Cerebellar nuclear complex (tissue), 1 donor: ENCODE measurements around the gene RNF208.
A peak's percentile ranks its signal among the peaks of the same experiment; 100 is the strongest.

Experiments used
- DNase-seq, 2 experiments: peaks; one replicate each; lab custom pipeline; 2025; lab: John Stamatoyannopoulos, UW

The RNF208 gene

GRCh38 chr9:137227853-137228505 is 5.9 kb upstream of the RNF208 start:
- no peak for DNase-seq

GRCh38 chr9:137227054-137227852 is 5.2 kb upstream of the RNF208 start, which contains the start of gene RNF224:
TSS of gene RNF224 (plus strand) at chr9:137227502. CDS start at chr9:137228336, 834 bp downstream.
- DNase-seq: peak in 1 of 2 experiments; percentile 49

- DNase-seq: no peak
Measured at GRCh38 chr9:137226338-137227053, 4.5 kb upstream of the RNF208 start.

DNA sequence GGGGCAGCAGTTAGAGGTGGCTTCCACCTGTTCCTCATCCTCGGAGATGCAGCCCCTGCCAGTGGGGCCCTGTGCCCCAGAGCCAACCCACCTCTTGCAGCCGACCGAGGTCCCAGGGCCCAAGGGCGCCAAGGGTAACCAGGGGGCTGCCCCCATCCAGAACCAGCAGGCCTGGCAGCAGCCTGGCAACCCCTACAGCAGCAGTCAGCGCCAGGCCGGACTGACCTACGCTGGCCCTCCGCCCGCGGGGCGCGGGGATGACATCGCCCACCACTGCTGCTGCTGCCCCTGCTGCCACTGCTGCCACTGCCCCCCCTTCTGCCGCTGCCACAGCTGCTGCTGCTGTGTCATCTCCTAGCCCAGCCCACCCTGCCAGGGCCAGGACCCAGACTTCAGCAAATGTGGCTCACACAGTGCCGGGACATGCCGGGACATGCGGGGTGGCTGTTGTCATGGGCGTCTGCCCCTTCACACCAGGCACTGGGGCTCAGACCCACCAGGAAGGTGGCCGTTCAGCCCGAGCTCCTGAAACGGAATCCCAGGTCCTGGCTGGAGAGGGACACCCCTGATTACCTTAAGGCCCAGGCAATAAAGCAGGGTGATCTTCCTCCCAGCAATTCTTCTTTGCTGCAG is 3.8 kb upstream of the RNF208 start:
- no peak for DNase-seq

- DNase-seq: no peak
Measured at GRCh38 chr9:137224830-137225694, 3.0 kb upstream of the RNF208 start, which contains the start of gene CYSRT1. TSS of gene CYSRT1 (plus strand) at chr9:137225174. CDS start at chr9:137225622, 448 bp downstream.

GRCh38 chr9:137223078-137223970 is 1.3 kb upstream of the RNF208 start:
- peak; percentile 72 to 79 for DNase-seq

DNA sequence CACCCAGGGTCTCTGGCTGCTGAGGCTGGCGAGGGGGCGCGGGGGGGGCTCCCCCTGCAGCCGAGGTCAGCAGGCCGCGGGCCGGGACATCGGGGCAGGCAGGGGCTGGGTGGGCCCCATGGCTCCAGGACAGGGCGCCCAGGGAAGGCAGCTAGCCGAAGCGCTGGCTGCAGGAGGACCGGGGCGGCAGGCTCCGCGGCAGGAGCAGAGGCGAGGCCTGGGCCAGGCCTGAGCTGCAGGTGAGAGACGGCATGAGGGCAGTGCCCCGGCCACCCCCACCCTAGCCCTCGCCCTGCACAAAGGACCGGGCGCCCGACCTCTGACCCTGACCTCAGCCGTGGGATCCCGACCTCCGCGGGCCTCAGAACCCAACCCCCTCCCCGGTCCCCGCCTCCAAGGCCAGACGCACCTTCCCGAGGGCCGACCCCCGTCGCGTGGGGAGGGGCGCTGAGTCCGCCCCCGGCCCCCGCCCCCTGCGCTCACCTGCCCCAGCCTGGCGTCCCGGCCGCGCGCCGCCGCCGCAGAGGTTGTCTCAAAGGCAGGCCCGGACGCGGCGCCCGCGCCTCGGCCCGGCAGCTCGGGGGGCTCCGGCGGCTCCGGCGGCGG is 431 bp downstream of the RNF208 start:
- DNase-seq: no peak

- DNase-seq: no peak
Measured at GRCh38 chr9:137221095-137221505, 940 bp downstream of the RNF208 start.

DNA sequence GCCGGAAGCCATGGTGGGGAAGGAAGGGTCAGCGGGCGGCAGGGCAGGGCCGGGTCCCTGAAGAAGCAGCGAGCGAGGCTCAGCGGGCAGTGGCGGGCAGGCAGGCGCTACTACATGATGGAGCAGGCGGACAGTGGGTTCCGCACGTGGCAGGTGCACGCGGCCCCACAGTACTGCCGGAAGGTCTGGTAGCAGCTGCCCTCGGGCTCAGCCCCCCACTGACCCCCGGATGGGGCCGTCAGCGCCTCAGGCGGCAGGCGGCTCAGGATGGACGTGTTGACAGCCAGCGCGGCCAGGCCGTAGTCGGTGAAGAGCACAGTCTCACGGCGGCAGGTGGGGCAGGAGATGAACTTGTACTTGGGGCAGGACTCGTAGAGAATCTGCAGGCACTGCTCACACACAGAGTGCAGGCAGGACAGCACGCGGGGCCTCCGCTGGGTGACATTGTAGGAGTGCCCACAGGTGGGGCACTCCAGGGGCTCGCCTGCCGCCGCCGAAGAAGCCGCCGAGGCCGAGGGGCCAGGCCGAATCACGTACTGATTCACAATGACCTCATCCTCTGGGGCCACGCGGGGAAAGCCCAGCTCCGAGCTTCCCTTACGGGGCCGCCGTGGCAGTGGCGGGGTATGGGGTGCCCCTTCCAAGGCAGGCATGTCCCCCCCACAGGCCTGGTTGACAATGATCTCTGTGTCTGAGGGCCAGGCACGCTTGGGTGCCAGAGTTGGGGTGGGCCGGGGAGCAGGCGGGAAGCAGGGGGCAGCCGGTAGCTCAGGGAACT is 1.5 kb downstream of the RNF208 start:
- no peak for DNase-seq

GRCh38 chr9:137219757-137220316 is 2.2 kb downstream of the RNF208 start:
- no peak for DNase-seq

DNA sequence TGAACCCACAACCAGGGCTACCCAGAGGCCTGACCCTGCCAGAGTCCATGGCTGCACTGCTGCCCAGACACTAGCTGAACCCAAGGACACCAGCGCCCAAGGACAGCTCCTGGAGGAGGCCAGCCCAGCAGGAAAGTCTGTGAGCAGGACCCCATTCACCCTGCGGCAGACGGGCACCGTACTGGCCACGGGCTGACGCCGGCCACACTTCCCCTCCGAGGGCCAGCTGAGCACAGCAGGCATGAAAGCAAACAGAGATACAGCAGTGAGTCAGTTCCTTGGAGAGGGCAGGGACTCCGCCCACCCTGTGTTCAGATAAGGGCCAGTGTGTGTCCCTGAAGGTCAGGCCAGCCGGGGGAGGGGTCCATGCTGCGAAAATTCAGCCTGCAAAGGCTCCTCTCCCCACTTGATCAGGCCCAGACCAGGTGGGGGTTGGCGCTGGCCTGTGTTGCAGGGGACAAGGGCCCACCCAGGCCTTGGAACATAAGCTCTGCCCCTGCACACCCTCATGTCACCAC is 3.2 kb downstream of the RNF208 start:
- DNase-seq: no peak

DNA sequence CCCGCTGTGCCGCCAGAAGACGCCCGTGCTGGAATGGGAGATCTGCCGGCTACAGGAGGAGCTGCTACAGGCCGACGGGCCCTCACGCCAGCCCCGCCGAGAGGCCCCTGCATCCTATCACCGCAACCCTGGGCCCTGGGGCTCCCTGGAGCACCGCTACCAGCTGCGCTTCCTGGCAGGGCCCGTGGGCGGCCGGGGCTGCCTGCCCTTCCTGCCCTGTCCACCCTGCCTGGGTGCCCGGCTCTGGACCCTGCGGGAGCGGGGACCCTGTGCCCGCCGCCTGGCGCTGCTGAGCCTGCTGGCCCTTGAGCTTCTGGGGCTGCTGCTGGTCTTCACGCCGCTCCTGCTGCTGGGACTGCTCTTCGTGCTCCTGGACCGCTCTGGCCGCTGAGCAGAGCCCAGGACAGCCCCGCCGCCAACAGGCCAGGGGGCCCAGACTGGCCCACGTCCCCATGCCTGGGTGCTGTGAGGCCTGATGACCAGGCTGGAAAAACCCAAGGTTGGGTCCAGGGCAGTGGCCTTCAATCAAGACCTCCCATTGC is 3.8 kb downstream of the RNF208 start:
- DNase-seq: no peak

DNA sequence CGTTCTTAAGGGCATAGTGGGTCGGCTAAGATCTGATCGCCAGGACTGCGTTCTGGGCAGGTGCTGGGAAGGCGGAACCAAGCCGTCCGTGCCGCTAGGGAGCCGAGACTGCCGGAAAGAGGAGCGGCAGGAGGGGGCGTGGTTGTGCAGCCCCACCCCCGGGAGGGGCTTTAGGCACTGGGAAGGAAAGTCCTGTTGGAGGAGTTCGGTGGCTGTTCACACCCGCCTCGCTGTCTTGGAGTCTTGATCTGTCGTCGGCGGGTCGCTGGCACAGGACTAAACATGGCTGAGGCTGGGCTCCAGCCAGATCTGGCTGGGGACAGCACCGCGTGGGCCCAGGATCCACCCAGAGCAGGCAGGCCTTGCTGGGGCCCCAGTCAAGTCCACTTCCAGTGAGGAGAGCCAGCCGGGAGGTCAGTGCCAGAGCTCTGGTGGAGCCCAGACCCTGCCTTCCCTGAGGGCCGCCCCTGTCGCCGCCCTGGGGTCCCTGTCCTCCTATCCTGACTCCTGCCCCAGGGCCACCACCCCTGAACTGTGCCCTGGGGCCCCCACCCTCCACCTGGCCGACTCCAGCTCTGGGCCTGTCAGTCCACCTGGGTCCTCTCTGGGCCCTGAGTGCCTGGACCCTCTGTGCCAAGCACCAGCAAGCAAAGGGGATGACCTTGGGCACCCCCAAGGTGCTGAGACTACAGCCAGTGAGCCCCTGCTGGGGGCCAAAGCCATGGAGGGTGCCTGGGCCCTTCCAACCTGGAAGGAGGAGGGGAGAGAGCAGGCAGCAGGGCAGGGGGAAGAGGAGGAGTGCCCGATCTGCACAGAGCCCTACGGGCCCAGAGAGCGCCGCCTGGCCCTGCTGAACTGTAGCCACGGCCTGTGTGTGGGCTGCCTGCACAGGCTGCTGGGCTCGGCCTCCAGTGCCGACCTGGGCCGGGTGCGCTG is 4.5 kb downstream of the RNF208 start:
- no peak for DNase-seq

DNA sequence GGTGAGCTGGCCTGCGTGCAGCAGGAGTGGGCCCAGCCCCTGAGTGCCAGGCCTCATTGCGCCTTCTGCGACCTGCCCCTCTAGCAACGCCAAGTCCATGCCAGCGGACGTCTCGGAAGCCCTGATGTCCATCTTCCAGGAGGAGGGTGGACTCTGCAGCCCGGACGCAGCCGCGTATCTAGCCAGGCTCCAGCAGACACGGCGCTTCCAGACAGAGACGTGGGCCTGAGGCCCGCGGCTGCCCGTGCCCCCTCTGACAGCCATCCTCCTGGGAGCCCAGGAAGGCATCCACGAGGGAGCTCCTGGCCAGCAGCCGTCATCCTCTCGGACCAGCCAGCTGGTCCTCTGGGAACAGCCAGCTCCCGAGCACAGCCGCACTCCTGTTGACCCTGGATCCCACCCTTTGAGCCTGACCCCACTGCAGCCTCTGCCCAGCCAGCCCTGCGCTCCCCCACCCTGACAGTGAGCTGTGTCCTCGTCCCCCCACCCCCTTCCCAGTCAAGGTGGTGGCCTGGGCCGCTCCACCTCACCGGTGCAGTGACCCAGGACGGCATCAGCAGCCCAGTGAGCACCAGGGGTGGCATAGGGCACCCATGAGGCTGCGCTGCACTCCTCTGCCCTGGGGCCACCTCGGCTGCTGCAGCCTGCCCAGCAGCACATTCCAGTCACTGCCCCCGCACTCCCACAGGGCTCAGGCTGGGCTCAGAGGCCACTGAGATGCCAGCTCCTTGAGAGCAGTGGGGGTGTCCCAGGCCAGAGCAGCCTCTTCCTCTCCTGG is 5.7 kb downstream of the RNF208 start:
- no peak for DNase-seq

DNA sequence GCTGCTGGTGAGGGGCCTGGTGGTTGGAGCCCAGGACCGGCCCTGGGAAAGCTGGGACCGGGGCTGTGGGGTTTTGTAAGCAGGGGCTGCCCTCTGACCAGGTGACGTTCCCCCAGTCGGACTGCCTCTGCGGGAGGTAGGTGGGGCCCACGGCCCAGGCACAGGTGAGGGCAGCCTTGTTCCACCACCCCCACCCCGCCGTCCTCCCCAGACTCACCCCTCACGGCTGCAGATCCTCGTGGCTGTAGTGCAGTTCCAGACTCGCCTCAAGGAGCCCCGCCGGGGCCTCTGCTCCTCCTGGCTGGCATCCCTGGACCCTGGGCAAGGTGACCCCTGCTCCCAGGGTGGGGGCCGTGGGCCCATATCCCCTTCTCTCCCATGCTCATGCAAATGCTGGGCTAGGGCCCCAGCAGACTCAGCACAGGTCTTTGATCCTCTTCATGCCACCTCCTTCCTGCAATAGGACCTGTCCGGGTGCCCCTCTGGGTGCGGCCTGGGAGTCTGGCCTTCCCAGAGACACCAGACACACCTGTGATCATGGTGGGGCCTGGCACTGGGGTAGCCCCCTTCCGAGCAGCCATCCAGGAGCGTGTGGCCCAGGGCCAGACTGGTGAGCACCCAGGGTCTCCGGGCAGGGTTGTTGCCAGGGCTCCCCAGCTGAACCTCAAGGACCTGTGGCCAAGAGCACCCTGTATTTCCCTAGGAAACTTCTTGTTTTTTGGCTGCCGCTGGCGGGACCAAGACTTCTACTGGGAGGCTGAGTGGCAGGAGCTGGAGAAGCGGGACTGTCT is 6.6 kb downstream of the RNF208 start:
- DNase-seq: no peak
